SK-N-SH treated with all-trans-retinoic acid at 6 μM for 48 hours (cell line): ENCODE results near the gene MTIF2.
"Not testable (repeated sequence)": the region's sequence is repeated elsewhere in the genome, so short reads cannot be mapped to it uniquely, and the experiment has no call there.

Experiments used
- ATAC-seq: fragments of 200-7000 bp; cut with Tn5 transposase; 3 replicates; pipeline ENCODE4 v1.9.1; 2020; ENCODE audit warnings: mild to moderate bottlenecking, moderate library complexity
- ARNTL ChIP-seq: fragments of 450-650 bp; formaldehyde crosslinking; IDR thresholded peaks from 2 replicates; pipeline ENCODE4 v1.5.0; 2020; ENCODE audit warnings: low read depth, mild to moderate bottlenecking, moderate library complexity, borderline replicate concordance
- BACH2 ChIP-seq: fragments of 250-450 bp; sonication (Bioruptor Pico); IDR thresholded peaks from 2 replicates; pipeline ENCODE4 v1.9.0; 2021; ENCODE audit warnings: mild to moderate bottlenecking, borderline replicate concordance
- CSDC2 ChIP-seq: fragments of 250-450 bp; sonication (Bioruptor Pico); IDR thresholded peaks from 2 replicates; pipeline ENCODE4 v1.5.0; 2020; ENCODE audit warnings: mild to moderate bottlenecking, moderate library complexity
- CSRNP3 ChIP-seq: fragments of 250-450 bp; sonication (Bioruptor Pico); IDR thresholded peaks from 2 replicates; pipeline ENCODE4 v1.5.1; 2021; ENCODE audit warnings: mild to moderate bottlenecking, moderate library complexity
- ESRRG ChIP-seq: fragments of 250-450 bp; sonication (Bioruptor Pico); IDR thresholded peaks from 2 replicates; pipeline ENCODE4 v1.6.1; 2021; ENCODE audit warnings: mild to moderate bottlenecking
- GLIS3 ChIP-seq: fragments of 250-450 bp; sonication (Bioruptor Pico); IDR thresholded peaks from 2 replicates; pipeline ENCODE4 v1.5.0; 2020; ENCODE audit warnings: mild to moderate bottlenecking, moderate library complexity
- ISL1 ChIP-seq: fragments of 250-450 bp; sonication (Bioruptor Pico); IDR thresholded peaks from 2 replicates; pipeline ENCODE4 v2.1.2; 2022; ENCODE audit warnings: mild to moderate bottlenecking, moderate library complexity
- OSR1 ChIP-seq: fragments of 250-450 bp; sonication (Bioruptor Pico); IDR thresholded peaks from 2 replicates; pipeline ENCODE4 v1.8.0; 2022; ENCODE audit warnings: moderate library complexity, mild to moderate bottlenecking, inconsistent platforms
- PATZ1 ChIP-seq: fragments of 250-450 bp; sonication (Bioruptor Pico); IDR thresholded peaks from 2 replicates; pipeline ENCODE4 v1.8.0; 2020; ENCODE audit warnings: mild to moderate bottlenecking, moderate library complexity, borderline replicate concordance
- POU6F1 ChIP-seq: fragments of 250-450 bp; sonication (Bioruptor Pico); IDR thresholded peaks from 2 replicates; pipeline ENCODE4 v1.8.0; 2021; ENCODE audit warnings: low read depth, mild to moderate bottlenecking, moderate library complexity, borderline replicate concordance
- PPARA ChIP-seq: fragments of 250-450 bp; sonication (Bioruptor Pico); IDR thresholded peaks from 2 replicates; pipeline ENCODE4 v1.5.0; 2020; ENCODE audit warnings: mild to moderate bottlenecking, borderline replicate concordance
- RARB ChIP-seq: fragments of 250-450 bp; sonication (Bioruptor Pico); IDR thresholded peaks from 2 replicates; pipeline ENCODE4 v1.8.0; 2021; ENCODE audit warnings: mild to moderate bottlenecking, moderate library complexity
- SNAI2 ChIP-seq: fragments of 250-450 bp; sonication (Bioruptor Pico); IDR thresholded peaks from 2 replicates; pipeline ENCODE4 v1.5.0; 2020; ENCODE audit warnings: mild to moderate bottlenecking, moderate library complexity
- TCF4 ChIP-seq: fragments of 250-450 bp; sonication (Bioruptor Pico); IDR thresholded peaks from 2 replicates; pipeline ENCODE4 v1.8.0; 2021; ENCODE audit warnings: mild to moderate bottlenecking, moderate library complexity, borderline replicate concordance
- TOX ChIP-seq: fragments of 250-450 bp; sonication (Bioruptor Pico); IDR thresholded peaks from 2 replicates; pipeline ENCODE4 v1.8.0; 2021; ENCODE audit warnings: mild to moderate bottlenecking, moderate library complexity, borderline replicate concordance
- ZC3H10 ChIP-seq: fragments of 250-450 bp; sonication (Bioruptor Pico); IDR thresholded peaks from 2 replicates; pipeline ENCODE4 v1.5.1; 2021; ENCODE audit warnings: mild to moderate bottlenecking, moderate library complexity
- ZFP30 ChIP-seq: fragments of 450-650 bp; formaldehyde crosslinking; IDR thresholded peaks from 2 replicates; pipeline ENCODE4 v1.5.0; 2022; ENCODE audit warnings: mild to moderate bottlenecking, moderate library complexity
- ZNF565 ChIP-seq: fragments of 450-650 bp; formaldehyde crosslinking; conservative IDR thresholded peaks from 2 replicates; pipeline ENCODE4 v1.5.0; 2020; ENCODE audit warnings: low read depth, mild to moderate bottlenecking, moderate library complexity
- ZNF70 ChIP-seq: fragments of 450-650 bp; formaldehyde crosslinking; IDR thresholded peaks from 2 replicates; pipeline ENCODE4 v1.5.0; 2020; ENCODE audit warnings: mild to moderate bottlenecking, moderate library complexity
- TF ChIP-seq, protein P1 (sequence below): fragments of 250-450 bp; sonication (Bioruptor Pico); IDR thresholded peaks from 2 replicates; pipeline ENCODE4 v1.5.1; 2020; ENCODE audit warnings: low read depth, mild to moderate bottlenecking, moderate library complexity
- TF ChIP-seq, protein P2 (sequence below): fragments of 250-450 bp; sonication (Bioruptor Pico); IDR thresholded peaks from 2 replicates; pipeline ENCODE4 v1.5.0; 2020; ENCODE audit warnings: mild to moderate bottlenecking, moderate library complexity

MTIF2 gene

GRCh38 chr2:55268288-55268906, 634 bp downstream of the MTIF2 start:
- TF ChIP-seq ARNTL (CRISPR knock-in tag) (no peak), RARB (CRISPR knock-in tag) (no peak), CSDC2 (no peak), BACH2 (CRISPR knock-in tag) (no peak), TOX (CRISPR knock-in tag) (no peak), POU6F1 (CRISPR knock-in tag) (no peak), ISL1 (CRISPR knock-in tag) (no peak), ZNF70 (CRISPR knock-in tag) (no peak), ZNF565 (no peak), ESRRG (CRISPR knock-in tag) (no peak), SNAI2 (CRISPR knock-in tag) (no peak), PPARA (CRISPR knock-in tag) (no peak), GLIS3 (CRISPR knock-in tag) (no peak), PATZ1 (CRISPR knock-in tag) (no peak)
- TF ChIP-seq, protein P1, sequence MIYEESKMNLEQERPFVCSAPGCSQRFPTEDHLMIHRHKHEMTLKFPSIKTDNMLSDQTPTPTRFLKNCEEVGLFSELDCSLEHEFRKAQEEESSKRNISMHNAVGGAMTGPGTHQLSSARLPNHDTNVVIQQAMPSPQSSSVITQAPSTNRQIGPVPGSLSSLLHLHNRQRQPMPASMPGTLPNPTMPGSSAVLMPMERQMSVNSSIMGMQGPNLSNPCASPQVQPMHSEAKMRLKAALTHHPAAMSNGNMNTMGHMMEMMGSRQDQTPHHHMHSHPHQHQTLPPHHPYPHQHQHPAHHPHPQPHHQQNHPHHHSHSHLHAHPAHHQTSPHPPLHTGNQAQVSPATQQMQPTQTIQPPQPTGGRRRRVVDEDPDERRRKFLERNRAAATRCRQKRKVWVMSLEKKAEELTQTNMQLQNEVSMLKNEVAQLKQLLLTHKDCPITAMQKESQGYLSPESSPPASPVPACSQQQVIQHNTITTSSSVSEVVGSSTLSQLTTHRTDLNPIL (CRISPR knock-in tag): no peak
- peak; percentile 17 for ATAC-seq

DNA sequence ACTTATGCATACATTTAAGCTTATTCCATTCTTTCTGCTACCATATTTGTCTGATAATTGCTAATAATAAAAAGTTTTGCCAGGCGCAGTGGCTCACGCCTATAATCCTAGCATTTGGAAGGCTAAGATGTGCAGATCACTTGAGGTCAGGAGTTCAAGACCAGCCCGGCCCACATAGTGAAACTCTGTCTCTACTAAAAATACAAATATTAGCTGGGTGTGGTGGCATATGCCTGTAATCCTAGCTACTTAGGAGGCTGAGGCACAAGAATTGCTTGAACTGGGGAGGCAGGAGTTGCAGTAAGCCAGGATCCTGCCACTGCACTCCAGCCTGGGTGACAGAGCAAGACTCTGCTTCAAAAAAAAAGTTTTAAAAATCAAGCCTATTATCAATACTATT, 9.4 kb downstream of the MTIF2 start:
- not testable (repeated sequence) for ATAC-seq

- TF ChIP-seq SNAI2 (CRISPR knock-in tag) (no peak), ARNTL (CRISPR knock-in tag) (no peak), ISL1 (CRISPR knock-in tag) (no peak), PATZ1 (CRISPR knock-in tag) (no peak), CSDC2 (no peak), TCF4 (no peak), PPARA (CRISPR knock-in tag) (no peak), ZC3H10 (no peak), ZFP30 (CRISPR knock-in tag) (no peak), ZNF70 (CRISPR knock-in tag) (no peak), ESRRG (CRISPR knock-in tag) (no peak), OSR1 (CRISPR knock-in tag) (no peak), POU6F1 (CRISPR knock-in tag) (no peak), GLIS3 (CRISPR knock-in tag) (no peak), CSRNP3 (CRISPR knock-in tag) (no peak)
- TF ChIP-seq, protein P2, sequence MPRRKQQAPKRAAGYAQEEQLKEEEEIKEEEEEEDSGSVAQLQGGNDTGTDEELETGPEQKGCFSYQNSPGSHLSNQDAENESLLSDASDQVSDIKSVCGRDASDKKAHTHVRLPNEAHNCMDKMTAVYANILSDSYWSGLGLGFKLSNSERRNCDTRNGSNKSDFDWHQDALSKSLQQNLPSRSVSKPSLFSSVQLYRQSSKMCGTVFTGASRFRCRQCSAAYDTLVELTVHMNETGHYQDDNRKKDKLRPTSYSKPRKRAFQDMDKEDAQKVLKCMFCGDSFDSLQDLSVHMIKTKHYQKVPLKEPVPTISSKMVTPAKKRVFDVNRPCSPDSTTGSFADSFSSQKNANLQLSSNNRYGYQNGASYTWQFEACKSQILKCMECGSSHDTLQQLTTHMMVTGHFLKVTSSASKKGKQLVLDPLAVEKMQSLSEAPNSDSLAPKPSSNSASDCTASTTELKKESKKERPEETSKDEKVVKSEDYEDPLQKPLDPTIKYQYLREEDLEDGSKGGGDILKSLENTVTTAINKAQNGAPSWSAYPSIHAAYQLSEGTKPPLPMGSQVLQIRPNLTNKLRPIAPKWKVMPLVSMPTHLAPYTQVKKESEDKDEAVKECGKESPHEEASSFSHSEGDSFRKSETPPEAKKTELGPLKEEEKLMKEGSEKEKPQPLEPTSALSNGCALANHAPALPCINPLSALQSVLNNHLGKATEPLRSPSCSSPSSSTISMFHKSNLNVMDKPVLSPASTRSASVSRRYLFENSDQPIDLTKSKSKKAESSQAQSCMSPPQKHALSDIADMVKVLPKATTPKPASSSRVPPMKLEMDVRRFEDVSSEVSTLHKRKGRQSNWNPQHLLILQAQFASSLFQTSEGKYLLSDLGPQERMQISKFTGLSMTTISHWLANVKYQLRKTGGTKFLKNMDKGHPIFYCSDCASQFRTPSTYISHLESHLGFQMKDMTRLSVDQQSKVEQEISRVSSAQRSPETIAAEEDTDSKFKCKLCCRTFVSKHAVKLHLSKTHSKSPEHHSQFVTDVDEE (CRISPR knock-in tag): no peak
- no peak for ATAC-seq
Observed at GRCh38 chr2:55252832-55253231, 16.2 kb downstream of the MTIF2 start.
